H7 (cell line): ENCODE results near the gene HYAL3. TPM values are rescaled to one million over a fixed set of nuclear protein-coding genes. Genes with fewer than 3 reads are reported as not detected.
A peak's percentile ranks its signal among the peaks of the same experiment; 100 is the strongest.

ENCODE experiments used
- DNase-seq: peaks from one replicate; pipeline ENCODE4 v3.0.0; 2012
- H3K27me3 ChIP-seq: 2 replicates; pipeline ENCODE4 v1.6.0; 2011; ENCODE audit warnings: mild to moderate bottlenecking, low read length; ENCODE audit not compliant: control insufficient read depth, insufficient read depth
- H3K36me3 ChIP-seq: replicated peaks from 2 replicates; pipeline ENCODE4 v1.5.1; 2011; ENCODE audit warnings: low read length; ENCODE audit not compliant: control insufficient read depth, insufficient read depth
- H3K4me3 ChIP-seq: 2 replicates; pipeline ENCODE4 v1.5.1; 2011; ENCODE audit warnings: low read depth, mild to moderate bottlenecking, control low read depth, low read length, moderate library complexity; ENCODE audit not compliant: insufficient read depth
- total RNA-seq: library from RNA; depleted of rRNA; stranded (reverse); fragments of >200 nt; shearing (Covaris generic); gene quantifications from 2 replicates; pipeline ENCODE4 v1.2.3, GENCODE V29; 2014

Gene HYAL3
- total RNA-seq, 1 experiment from 2014 or later: 5.7 TPM

GRCh38 chr3:50336452-50337174 is 37.4 kb upstream of the HYAL3 start:
- H3K27me3 ChIP-seq: peaks cover 26% of the 10 kb centered on the region
- DNase-seq: peak; percentile 93

GRCh38 chr3:50334339-50335075 is 35.3 kb upstream of the HYAL3 start:
- Histone ChIP-seq H3K36me3 (peaks cover 25% of the 10 kb centered on the region), H3K27me3 (peaks cover 5% of the 10 kb centered on the region), H3K4me3 (no peak overlapping the region)
- DNase-seq: no peak

More at GRCh38 chr3:50336452-50337174, 37.4 kb upstream of the HYAL3 start:
- H3K4me3 ChIP-seq: peak overlapping the region; percentile 98
- peaks cover 9% of the 10 kb centered on the region for H3K36me3 ChIP-seq

GRCh38 chr3:50333744-50334328 is 34.6 kb upstream of the HYAL3 start:
- H3K36me3 ChIP-seq: peaks cover 25% of the 10 kb centered on the region
- peaks cover 3% of the 10 kb centered on the region; the same call in 1 of the 2 replicates for H3K27me3 ChIP-seq
- H3K4me3 ChIP-seq: no peak overlapping the region
- DNase-seq: no peak

- DNase-seq: no peak
- Histone ChIP-seq H3K4me3 (no peak overlapping the region), H3K36me3 (peaks cover 25% of the 10 kb centered on the region), H3K27me3 (no peaks in the 10 kb centered on the region)
These were observed 32.2 kb upstream of the HYAL3 start for GRCh38 chr3:50331364-50331907.

- no peak for DNase-seq
- H3K4me3 ChIP-seq: no peak overlapping the region
- no peaks in the 10 kb centered on the region for H3K27me3 ChIP-seq
- peaks cover 27% of the 10 kb centered on the region for H3K36me3 ChIP-seq
These were observed 31.1 kb upstream of the HYAL3 start for GRCh38 chr3:50330330-50330729.

- Histone ChIP-seq H3K4me3 (peak within 1 kb of the TSS; percentile 99), H3K36me3 (peaks cover 26% of the 10 kb centered on the region), H3K27me3 (no peaks in the 10 kb centered on the region)
- peak; percentile 99 for DNase-seq
These were observed 28.9 kb upstream of the HYAL3 start, which contains the start of gene TUSC2 for GRCh38 chr3:50327943-50328691. TSS of gene TUSC2 (minus strand) at chr3:50328223. CDS start at chr3:50328099, 124 bp downstream.

- peaks cover 25% of the 10 kb centered on the region for H3K36me3 ChIP-seq
These were observed 27.9 kb upstream of the HYAL3 start for GRCh38 chr3:50327129-50327528.

GRCh38 chr3:50326182-50326541 is 27.0 kb upstream of the HYAL3 start:
- no peak for DNase-seq
- Histone ChIP-seq H3K4me3 (no peak overlapping the region), H3K27me3 (no peaks in the 10 kb centered on the region), H3K36me3 (peaks cover 17% of the 10 kb centered on the region)

More at GRCh38 chr3:50327129-50327528, 27.9 kb upstream of the HYAL3 start:
- Histone ChIP-seq H3K4me3 (peak overlapping the region; percentile 99), H3K27me3 (no peaks in the 10 kb centered on the region)
- DNase-seq: no peak

GRCh38 chr3:50325497-50326181 is 26.4 kb upstream of the HYAL3 start:
- H3K36me3 ChIP-seq: peaks cover 12% of the 10 kb centered on the region
- no peak for DNase-seq
- no peak overlapping the region for H3K4me3 ChIP-seq

GRCh38 chr3:50325113-50325480 is 25.9 kb upstream of the HYAL3 start:
- no peaks in the 10 kb centered on the region for H3K27me3 ChIP-seq
- DNase-seq: no peak
- H3K4me3 ChIP-seq: no peak overlapping the region
- H3K36me3 ChIP-seq: peaks cover 8% of the 10 kb centered on the region

More at GRCh38 chr3:50325497-50326181, 26.4 kb upstream of the HYAL3 start:
- H3K27me3 ChIP-seq: no peaks in the 10 kb centered on the region

GRCh38 chr3:50324351-50325112 is 25.3 kb upstream of the HYAL3 start:
- peak; percentile 92 for DNase-seq
- H3K36me3 ChIP-seq: peaks cover 8% of the 10 kb centered on the region
- no peaks in the 10 kb centered on the region for H3K27me3 ChIP-seq
- H3K4me3 ChIP-seq: no peak overlapping the region

- DNase-seq: no peak
- Histone ChIP-seq H3K27me3 (no peaks in the 10 kb centered on the region), H3K4me3 (no peak overlapping the region)
These were observed 24.5 kb upstream of the HYAL3 start for GRCh38 chr3:50323614-50324199.

GRCh38 chr3:50323092-50323600 is 23.9 kb upstream of the HYAL3 start:
- H3K36me3 ChIP-seq: peaks cover 20% of the 10 kb centered on the region
- no peak overlapping the region for H3K4me3 ChIP-seq
- no peak for DNase-seq
- H3K27me3 ChIP-seq: no peaks in the 10 kb centered on the region

More at GRCh38 chr3:50323614-50324199, 24.5 kb upstream of the HYAL3 start:
- peaks cover 15% of the 10 kb centered on the region for H3K36me3 ChIP-seq
